Fibroblast of lung (primary cell): Measurements from ENCODE around the gene G6PC1. TPM values are rescaled to one million over a fixed set of nuclear protein-coding genes. Genes with fewer than 3 reads are reported as not detected.

ENCODE experiments used
- DNase-seq, 2 donors: peaks; one replicate each; pipeline versions ENCODE4 v3.0.0 to v3.0.0-alpha.2; 2010; ENCODE audit warnings: low read depth in 2 of 2
- H2AFZ ChIP-seq: 2 replicates; pipeline ENCODE4 v1.5.1; 2012; ENCODE audit warnings: low read length, control low read depth, inconsistent platforms
- H3K27ac ChIP-seq: 2 replicates; pipeline ENCODE4 v1.5.1; 2011; ENCODE audit warnings: low read length, control low read depth; ENCODE audit not compliant: insufficient read depth
- H3K27me3 ChIP-seq: 2 replicates; pipeline ENCODE4 v1.5.1; 2011; ENCODE audit warnings: mild to moderate bottlenecking, low read length; ENCODE audit not compliant: control insufficient read depth, insufficient read depth
- H3K36me3 ChIP-seq: 2 replicates; pipeline ENCODE4 v1.5.1; 2011; ENCODE audit warnings: low read length; ENCODE audit not compliant: control insufficient read depth, insufficient read depth
- H3K4me1 ChIP-seq: 2 replicates; pipeline ENCODE4 v1.5.1; 2011; ENCODE audit warnings: low read length; ENCODE audit not compliant: control insufficient read depth, insufficient read depth; ENCODE audit errors: extremely low read depth
- H3K4me2 ChIP-seq: 2 replicates; pipeline ENCODE4 v1.5.1; 2011; ENCODE audit warnings: low read length, control low read depth; ENCODE audit not compliant: insufficient read depth; ENCODE audit errors: extremely low read depth
- H3K4me3 ChIP-seq, 4 experiments: fragments of 200-600 bp in 1 of 4; sonication (generic) in 1 of 4; replicated peaks in 1 of 4; 2 replicates each; pipeline ENCODE4 v1.5.1; 2011 to 2016; ENCODE audit warnings: low read length in 4 of 4, low read depth in 3 of 4, mild to moderate bottlenecking in 3 of 4, control low read depth in 2 of 4, inconsistent platforms in 1 of 4, mixed read lengths in 1 of 4; ENCODE audit not compliant: insufficient read depth in 1 of 4; ENCODE audit errors: control extremely low read depth in 1 of 4
- H3K79me2 ChIP-seq: 2 replicates; pipeline ENCODE4 v1.5.1; 2012; ENCODE audit warnings: mild to moderate bottlenecking, low read length, inconsistent platforms; ENCODE audit not compliant: control insufficient read depth, insufficient read depth
- H3K9ac ChIP-seq: 2 replicates; pipeline ENCODE4 v1.5.1; 2011; ENCODE audit warnings: mild to moderate bottlenecking, low read length, control low read depth; ENCODE audit not compliant: insufficient read depth
- H3K9me3 ChIP-seq: 2 replicates; pipeline ENCODE4 v1.5.1; 2012; ENCODE audit warnings: low read depth, low read length; ENCODE audit not compliant: control insufficient read depth, insufficient read depth
- H4K20me1 ChIP-seq: 2 replicates; pipeline ENCODE4 v1.5.1; 2011; ENCODE audit warnings: low read length; ENCODE audit not compliant: control insufficient read depth, insufficient read depth; ENCODE audit errors: extremely low read depth
- CTCF ChIP-seq, 2 donors: IDR thresholded peaks in 1 of 2; conservative IDR thresholded peaks in 1 of 2; 1 replicate in 1 of 2; 2 replicates in 1 of 2; pipeline ENCODE4 v1.5.1; 2011 to 2012; ENCODE audit warnings: low read length in 2 of 2, control low read depth in 1 of 2, inconsistent platforms in 1 of 2, low read depth in 1 of 2, mild to moderate bottlenecking in 1 of 2
- EZH2 ChIP-seq: IDR thresholded peaks from 2 replicates; pipeline ENCODE4 v1.5.1; 2012; ENCODE audit warnings: low read length, control low read depth, mild to moderate bottlenecking; ENCODE audit errors: missing control alignments
- polyA plus RNA-seq, 2 donors: library from polyadenylated mRNA; depleted of rRNA in 1 of 2; stranded (reverse) in 1 of 2; unstranded in 1 of 2; fragments of >200 nt; gene quantifications; 2 replicates each; pipeline ENCODE4 v1.2.1, GENCODE V29; 2011 to 2012; ENCODE audit warnings: missing spikeins in 1 of 2
- total RNA-seq: library from RNA; depleted of rRNA; stranded (reverse); fragments of >200 nt; gene quantifications from 2 replicates; pipeline ENCODE4 v1.2.1, GENCODE V29; 2014

The G6PC1 gene
- total and polyA plus RNA-seq, 2 donors (not counting 1 experiment from before 2014, with no cell fraction given) = not detected

GRCh38 chr17:42886283-42887176, 14.1 kb upstream of the G6PC1 start:
- Histone ChIP-seq H2AFZ (no peak overlapping the region), H3K9me3 (no peaks in the 10 kb centered on the region), H3K9ac (no peak overlapping the region), H3K27me3 (peaks cover 6% of the 10 kb centered on the region), H3K4me3 (no peak overlapping the region), H4K20me1 (no peaks in the 10 kb centered on the region), H3K36me3 (no peaks in the 10 kb centered on the region), H3K4me2 (no peak overlapping the region), H3K4me1 (no peaks in the 10 kb centered on the region), H3K27ac (no peak overlapping the region), H3K79me2 (no peaks in the 10 kb centered on the region)
- TF ChIP-seq EZH2 (no peak), CTCF (conservative IDR thresholded peaks at IDR 0.05 in 1 of 2, IDR thresholded peaks at IDR 0.05 in 1 of 2; ENCODE audit: low read depth in 1 of 2, low read length in 2 of 2) (no peak)
- no peak for DNase-seq

GRCh38 chr17:42889809-42890208, 10.8 kb upstream of the G6PC1 start:
- no peaks in the 10 kb centered on the region for H4K20me1 ChIP-seq
- no peaks in the 10 kb centered on the region for H3K4me1 ChIP-seq
- no peak overlapping the region for H3K4me2 ChIP-seq

More at GRCh38 chr17:42889809-42890208, 10.8 kb upstream of the G6PC1 start:
- H3K4me3 ChIP-seq = no peak overlapping the region
- no peak overlapping the region for H3K9ac ChIP-seq
- no peak overlapping the region for H3K27ac ChIP-seq
- H3K9me3 ChIP-seq = no peaks in the 10 kb centered on the region
- TF ChIP-seq CTCF (conservative IDR thresholded peaks at IDR 0.05 in 1 of 2, IDR thresholded peaks at IDR 0.05 in 1 of 2; ENCODE audit: low read depth in 1 of 2, low read length in 2 of 2) (no peak), EZH2 (no peak)
- H3K36me3 ChIP-seq = no peaks in the 10 kb centered on the region
- no peak for DNase-seq
- H3K27me3 ChIP-seq = peaks cover 5% of the 10 kb centered on the region
- no peaks in the 10 kb centered on the region for H3K79me2 ChIP-seq
- H2AFZ ChIP-seq = no peak overlapping the region
